ENCODE data around the gene SYNPR. TPM values are rescaled to one million over a fixed set of nuclear protein-coding genes. Genes with fewer than 3 reads are reported as not detected.

The SYNPR gene
- total and polyA plus RNA-seq, 9 donors: not detected

GRCh38 chr3:63308072-63308471 is 30.0 kb downstream of the SYNPR start:
- 74 to 77% (median 76%) methylated on average over 3 of the region's 3 CpGs for whole genome bisulfite sequencing, 3 donors
- Histone ChIP-seq H3K36me3 (no peaks in the 10 kb centered on the region), H3K4me1 (ENCODE audit: insufficient read depth) (no peaks in the 10 kb centered on the region), H3K27me3 (no peaks in the 10 kb centered on the region), H3K27ac (no peak overlapping the region), H3K4me3 (no peak overlapping the region), H3K9me3 (no peaks in the 10 kb centered on the region)
- intact Hi-C loops (cut with DNase I): no loop called here
- DNase-seq: no peak
- no peak for TF ChIP-seq POLR2A (IDR thresholded peaks at IDR 0.05)
- TF ChIP-seq CTCF (IDR thresholded peaks at IDR 0.05): no peak
- TF ChIP-seq EP300 (IDR thresholded peaks at IDR 0.05): no peak

GRCh38 chr3:63309768-63310167 is 31.7 kb downstream of the SYNPR start:
- TF ChIP-seq CTCF (IDR thresholded peaks at IDR 0.05) (no peak), POLR2A (IDR thresholded peaks at IDR 0.05) (no peak), EP300 (IDR thresholded peaks at IDR 0.05) (no peak)
- intact Hi-C loops (cut with DNase I): no loop called here

GRCh38 chr3:63323766-63324165 is 45.7 kb downstream of the SYNPR start:
- Histone ChIP-seq H3K27ac (no peak overlapping the region), H3K9me3 (no peaks in the 10 kb centered on the region), H3K4me1 (ENCODE audit: insufficient read depth) (no peaks in the 10 kb centered on the region), H3K36me3 (no peaks in the 10 kb centered on the region), H3K4me3 (no peak overlapping the region), H3K27me3 (no peaks in the 10 kb centered on the region)
- DNase-seq: no peak
- intact Hi-C loops (cut with DNase I): loop anchor here in 1 of 4 donors (10.0 kb wide), 1 partner anchor 179 kb away; no protein-coding TSS in a partner anchor
- TF ChIP-seq CTCF (IDR thresholded peaks at IDR 0.05) (no peak), EP300 (IDR thresholded peaks at IDR 0.05) (no peak), POLR2A (IDR thresholded peaks at IDR 0.05) (no peak)

More at GRCh38 chr3:63309768-63310167, 31.7 kb downstream of the SYNPR start:
- no peak for DNase-seq
- Histone ChIP-seq H3K4me3 (no peak overlapping the region), H3K4me1 (ENCODE audit: insufficient read depth) (no peaks in the 10 kb centered on the region), H3K27me3 (no peaks in the 10 kb centered on the region), H3K27ac (no peak overlapping the region), H3K36me3 (no peaks in the 10 kb centered on the region), H3K9me3 (no peaks in the 10 kb centered on the region)
- WGBS, 3 donors: 4 to 10% (median 9%) methylated on average over 2 of the region's 2 CpGs

- WGBS, 3 donors: 45 to 59% (median 58%) methylated on average over 2 of the region's 2 CpGs
- Histone ChIP-seq H3K27me3 (no peaks in the 10 kb centered on the region), H3K4me1 (ENCODE audit: insufficient read depth) (no peaks in the 10 kb centered on the region), H3K4me3 (no peak overlapping the region), H3K27ac (no peak overlapping the region), H3K36me3 (no peaks in the 10 kb centered on the region), H3K9me3 (no peaks in the 10 kb centered on the region)
- no peak for DNase-seq
- intact Hi-C loops (cut with DNase I): loop anchor here in 1 of 4 donors (10.0 kb wide), 1 partner anchor 180 kb away; no protein-coding TSS in a partner anchor
- TF ChIP-seq CTCF (IDR thresholded peaks at IDR 0.05) (no peak), POLR2A (IDR thresholded peaks at IDR 0.05) (no peak), EP300 (IDR thresholded peaks at IDR 0.05) (no peak)
These were observed 46.5 kb downstream of the SYNPR start for GRCh38 chr3:63324621-63325020.
